Spleen (tissue), 7 donors: ENCODE data around the gene PLK5.

Source experiments
- POLR2A ChIP-seq, 3 donors: fragments of 450-650 bp; IDR thresholded peaks; one replicate each; pipeline ENCODE4 v1.5.1; 2017; ENCODE audit warnings: antibody characterized with exemption in 3 of 3, mild to moderate bottlenecking in 1 of 3
- POLR2AphosphoS5 ChIP-seq, 3 donors: sonication (generic); formaldehyde crosslinking; IDR thresholded peaks; one replicate each; pipeline ENCODE4 v1.5.1; 2017; ENCODE audit warnings: antibody characterized with exemption in 3 of 3
- TF ChIP-seq, protein P1 (sequence below), 11 experiments: fragments of 200-600 bp in 7 of 11; fragments of 450-650 bp in 4 of 11; sonication (generic) in 4 of 11; IDR thresholded peaks in 8 of 11; conservative IDR thresholded peaks in 3 of 11; 1 replicate in 7 of 11; 2 replicates in 4 of 11; pipeline versions ENCODE4 v1.4.0 to v1.8.0; 2016 to 2021; ENCODE audit warnings: antibody characterized with exemption in 11 of 11, inconsistent platforms in 4 of 11, mild to moderate bottlenecking in 1 of 11
- donor health status: DM: no; HTN: no; CAD: no; lungs with moderate emphysema.
- donor health status: DM: no; HTN: no; CAD: no.
- donor health status: DM: no; HTN: no; CAD: no.

- TF ChIP-seq, protein P1, sequence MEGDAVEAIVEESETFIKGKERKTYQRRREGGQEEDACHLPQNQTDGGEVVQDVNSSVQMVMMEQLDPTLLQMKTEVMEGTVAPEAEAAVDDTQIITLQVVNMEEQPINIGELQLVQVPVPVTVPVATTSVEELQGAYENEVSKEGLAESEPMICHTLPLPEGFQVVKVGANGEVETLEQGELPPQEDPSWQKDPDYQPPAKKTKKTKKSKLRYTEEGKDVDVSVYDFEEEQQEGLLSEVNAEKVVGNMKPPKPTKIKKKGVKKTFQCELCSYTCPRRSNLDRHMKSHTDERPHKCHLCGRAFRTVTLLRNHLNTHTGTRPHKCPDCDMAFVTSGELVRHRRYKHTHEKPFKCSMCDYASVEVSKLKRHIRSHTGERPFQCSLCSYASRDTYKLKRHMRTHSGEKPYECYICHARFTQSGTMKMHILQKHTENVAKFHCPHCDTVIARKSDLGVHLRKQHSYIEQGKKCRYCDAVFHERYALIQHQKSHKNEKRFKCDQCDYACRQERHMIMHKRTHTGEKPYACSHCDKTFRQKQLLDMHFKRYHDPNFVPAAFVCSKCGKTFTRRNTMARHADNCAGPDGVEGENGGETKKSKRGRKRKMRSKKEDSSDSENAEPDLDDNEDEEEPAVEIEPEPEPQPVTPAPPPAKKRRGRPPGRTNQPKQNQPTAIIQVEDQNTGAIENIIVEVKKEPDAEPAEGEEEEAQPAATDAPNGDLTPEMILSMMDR (IDR thresholded peaks at IDR 0.05 in 8 of 11, conservative IDR thresholded peaks at IDR 0.05 in 3 of 11): no peak
- no peak for TF ChIP-seq POLR2A (IDR thresholded peaks at IDR 0.05)
- TF ChIP-seq POLR2AphosphoS5 (IDR thresholded peaks at IDR 0.05): peak in 1 of 3 donors; percentile 25
Measured at GRCh38 chr19:1579222-1579621, 55.3 kb downstream of the PLK5 start.
